Parathyroid adenoma (tissue), 2 donors: ENCODE data around the gene ARL6IP6.

Source experiments
- H2AFZ ChIP-seq: fragments of 300-600 bp; sonication (generic); one replicate; pipeline ENCODE4 v1.7.0; 2017; ENCODE audit warnings: antibody characterized with exemption, mild to moderate bottlenecking
- H3K27ac ChIP-seq: fragments of 300-600 bp; sonication (generic); one replicate; pipeline ENCODE4 v1.7.0; 2017
- H3K27me3 ChIP-seq: fragments of 300-600 bp; sonication (generic); one replicate; pipeline ENCODE4 v1.7.0; 2017; ENCODE audit warnings: low read length; ENCODE audit not compliant: control insufficient read depth, insufficient read depth
- H3K36me3 ChIP-seq: fragments of 300-600 bp; sonication (generic); one replicate; pipeline ENCODE4 v1.7.0; 2017; ENCODE audit warnings: low read length; ENCODE audit not compliant: control insufficient read depth, insufficient read depth
- H3K4me1 ChIP-seq: fragments of 300-600 bp; sonication (generic); one replicate; pipeline ENCODE4 v1.7.0; 2017; ENCODE audit warnings: control low read depth
- H3K4me2 ChIP-seq: fragments of 300-600 bp; sonication (generic); one replicate; pipeline ENCODE4 v1.7.0; 2017; ENCODE audit warnings: low read length
- H3K4me3 ChIP-seq: fragments of 300-600 bp; sonication (generic); one replicate; pipeline ENCODE4 v1.7.0; 2017; ENCODE audit warnings: low read depth, low read length
- H3K79me2 ChIP-seq: fragments of 300-600 bp; sonication (generic); one replicate; pipeline ENCODE4 v1.7.0; 2017; ENCODE audit warnings: control low read depth
- H3K9ac ChIP-seq: fragments of 300-600 bp; sonication (generic); one replicate; pipeline ENCODE4 v1.7.0; 2017; ENCODE audit warnings: mild to moderate bottlenecking
- H3K9me3 ChIP-seq: fragments of 300-600 bp; sonication (generic); one replicate; pipeline ENCODE4 v1.7.0; 2017; ENCODE audit warnings: low read length; ENCODE audit not compliant: control insufficient read depth
- TF ChIP-seq, protein P1 (sequence below): fragments of 300-600 bp; sonication (generic); IDR thresholded peaks from one replicate; pipeline ENCODE4 v1.7.0; 2017; ENCODE audit warnings: antibody characterized with exemption, mild to moderate bottlenecking
- donor health status: primary hyperparathyroidism.

The ARL6IP6 gene

DNA sequence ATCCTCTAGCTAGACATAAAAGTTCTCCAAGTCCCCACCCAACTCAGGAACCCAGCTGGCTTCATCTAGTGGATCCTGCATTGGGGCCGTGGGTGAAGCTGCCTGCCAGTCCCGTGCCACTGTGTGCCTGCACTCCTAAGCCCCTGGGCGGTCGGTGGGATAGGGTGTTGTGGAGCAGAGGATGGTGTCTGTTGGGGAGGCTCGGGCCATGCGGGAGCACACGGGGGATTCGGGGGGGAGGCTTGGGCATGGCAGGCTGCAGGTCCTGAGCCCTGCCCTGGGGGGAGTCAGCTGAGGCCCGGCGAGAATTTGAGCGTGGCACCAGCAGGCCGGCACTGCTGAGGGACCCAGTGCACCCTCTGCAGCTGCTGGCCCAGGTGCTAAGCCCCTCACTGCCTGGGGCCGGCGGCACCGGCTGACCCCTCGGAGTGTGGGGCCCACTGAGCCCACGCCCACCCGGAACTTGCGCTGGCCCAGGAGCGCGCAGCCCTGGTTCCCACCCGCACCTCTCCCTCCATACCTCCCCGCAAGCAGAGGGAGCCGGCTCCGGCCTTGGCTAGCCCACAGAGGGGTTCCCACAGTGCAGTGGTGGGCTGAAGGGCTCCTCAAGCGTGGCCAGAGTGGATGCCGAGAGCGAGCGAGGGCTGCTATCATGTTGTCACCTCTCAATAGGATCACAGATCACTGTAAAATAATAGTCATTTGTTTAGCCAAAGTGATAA, 86.4 kb downstream of the ARL6IP6 start:
- H3K79me2 ChIP-seq, result no peaks in the 10 kb centered on the region
- no peak overlapping the region for H3K9ac ChIP-seq
- H3K36me3 ChIP-seq, result no peaks in the 10 kb centered on the region
- no peak overlapping the region for H3K4me3 ChIP-seq
- H3K9me3 ChIP-seq, result no peaks in the 10 kb centered on the region
- H3K27ac ChIP-seq, result no peak overlapping the region
- no peak overlapping the region for H3K4me2 ChIP-seq
- H2AFZ ChIP-seq, result no peak overlapping the region
- TF ChIP-seq, protein P1, sequence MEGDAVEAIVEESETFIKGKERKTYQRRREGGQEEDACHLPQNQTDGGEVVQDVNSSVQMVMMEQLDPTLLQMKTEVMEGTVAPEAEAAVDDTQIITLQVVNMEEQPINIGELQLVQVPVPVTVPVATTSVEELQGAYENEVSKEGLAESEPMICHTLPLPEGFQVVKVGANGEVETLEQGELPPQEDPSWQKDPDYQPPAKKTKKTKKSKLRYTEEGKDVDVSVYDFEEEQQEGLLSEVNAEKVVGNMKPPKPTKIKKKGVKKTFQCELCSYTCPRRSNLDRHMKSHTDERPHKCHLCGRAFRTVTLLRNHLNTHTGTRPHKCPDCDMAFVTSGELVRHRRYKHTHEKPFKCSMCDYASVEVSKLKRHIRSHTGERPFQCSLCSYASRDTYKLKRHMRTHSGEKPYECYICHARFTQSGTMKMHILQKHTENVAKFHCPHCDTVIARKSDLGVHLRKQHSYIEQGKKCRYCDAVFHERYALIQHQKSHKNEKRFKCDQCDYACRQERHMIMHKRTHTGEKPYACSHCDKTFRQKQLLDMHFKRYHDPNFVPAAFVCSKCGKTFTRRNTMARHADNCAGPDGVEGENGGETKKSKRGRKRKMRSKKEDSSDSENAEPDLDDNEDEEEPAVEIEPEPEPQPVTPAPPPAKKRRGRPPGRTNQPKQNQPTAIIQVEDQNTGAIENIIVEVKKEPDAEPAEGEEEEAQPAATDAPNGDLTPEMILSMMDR, result no peak
- no peaks in the 10 kb centered on the region for H3K27me3 ChIP-seq
- no peaks in the 10 kb centered on the region for H3K4me1 ChIP-seq

DNA sequence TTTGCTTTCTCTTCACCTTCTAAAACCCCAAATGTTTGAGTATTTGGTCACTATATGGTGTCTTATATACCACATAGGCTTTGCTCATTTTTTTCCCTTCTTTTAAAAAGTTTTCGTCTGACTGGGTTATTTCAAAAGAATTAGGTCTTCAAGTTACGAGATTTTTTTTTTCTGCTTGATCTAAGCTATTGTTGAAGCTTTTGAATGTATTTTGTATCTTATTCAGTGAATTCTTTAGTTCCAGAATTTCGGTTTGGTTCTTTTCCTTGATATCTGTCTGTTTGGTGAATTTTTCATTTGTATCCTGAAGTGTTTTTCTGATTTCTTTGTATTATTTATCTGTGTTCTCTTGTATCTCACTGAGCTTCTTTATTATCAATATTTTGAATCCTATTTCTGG, 93.5 kb downstream of the ARL6IP6 start:
- Histone ChIP-seq H3K79me2 (no peaks in the 10 kb centered on the region), H2AFZ (no peak overlapping the region), H3K4me1 (no peaks in the 10 kb centered on the region), H3K27me3 (no peaks in the 10 kb centered on the region), H3K4me2 (no peak overlapping the region), H3K36me3 (no peaks in the 10 kb centered on the region), H3K27ac (no peak overlapping the region), H3K4me3 (no peak overlapping the region), H3K9ac (no peak overlapping the region), H3K9me3 (no peaks in the 10 kb centered on the region)
- TF ChIP-seq, protein P1, result no peak
